GM18519 (cell line): ENCODE results near the gene CWF19L1.

Experiments used
- ATAC-seq: cut with Tn5 transposase; IDR thresholded peaks from one replicate; pipeline ENCODE4 v1.9.1; 2021; ENCODE audit warnings: mild to moderate bottlenecking, moderate library complexity; ENCODE audit not compliant: unreplicated experiment, low FRiP score

Gene CWF19L1

GRCh38 chr10:100184426-100184825, 83.0 kb downstream of the CWF19L1 start:
- no peak for ATAC-seq

- ATAC-seq: no peak
Measured at GRCh38 chr10:100183481-100183880, 84.0 kb downstream of the CWF19L1 start.

- no peak for ATAC-seq
Measured at GRCh38 chr10:100182908-100183307, 84.5 kb downstream of the CWF19L1 start.
